Mononuclear cell (primary cell): ENCODE results near the gene DGCR6L. TPM values are rescaled to one million over a fixed set of nuclear protein-coding genes. Genes with fewer than 3 reads are reported as not detected.
"Not testable (repeated sequence)": the region's sequence is repeated elsewhere in the genome, so short reads cannot be mapped to it uniquely, and the experiment has no call there.

ENCODE experiments used
- H3K27me3 ChIP-seq: 2 replicates; pipeline ENCODE4 v1.6.0; 2011; ENCODE audit warnings: low read length, control low read depth; ENCODE audit not compliant: insufficient read depth
- H3K4me1 ChIP-seq: 2 replicates; pipeline ENCODE4 v1.5.1; 2011; ENCODE audit warnings: mild to moderate bottlenecking, low read length, control low read depth; ENCODE audit not compliant: insufficient read depth
- H3K4me3 ChIP-seq: 2 replicates; pipeline ENCODE4 v1.5.1; 2011; ENCODE audit warnings: mild to moderate bottlenecking, low read length, moderate library complexity
- H3K9me3 ChIP-seq: 2 replicates; pipeline ENCODE4 v1.5.1; 2011; ENCODE audit warnings: low read depth, mild to moderate bottlenecking, control low read depth, low read length
- total RNA-seq: library from RNA; depleted of rRNA; stranded (reverse); fragments of >200 nt; gene quantifications from one replicate; pipeline ENCODE4 v1.2.3, GENCODE V29; 2012

Gene DGCR6L
- total RNA-seq, 1 donor: 40.6 TPM

- not testable (repeated sequence) for H3K9me3 ChIP-seq, H3K27me3 ChIP-seq, H3K4me3 ChIP-seq
- H3K4me1 ChIP-seq: peaks cover 11% of the 10 kb centered on the region
These were observed 50.7 kb downstream of the DGCR6L start for GRCh38 chr22:20269201-20269600.

GRCh38 chr22:20268279-20269012, 51.4 kb downstream of the DGCR6L start, which contains the start of gene RTN4R:
Gene RTN4R, minus strand, starts transcription at chr22:20268318. Its CDS starts 226 bp downstream, at chr22:20268092.
- Histone ChIP-seq H3K27me3 (no peaks in the 10 kb centered on the region), H3K4me1 (peaks cover 11% of the 10 kb centered on the region), H3K4me3 (no peak within 1 kb of the TSS), H3K9me3 (no peaks in the 10 kb centered on the region)

- H3K9me3 ChIP-seq: no peaks in the 10 kb centered on the region
- H3K4me1 ChIP-seq: peaks cover 11% of the 10 kb centered on the region
- H3K27me3 ChIP-seq: no peaks in the 10 kb centered on the region
- H3K4me3 ChIP-seq: no peak overlapping the region
These were observed 52.2 kb downstream of the DGCR6L start for GRCh38 chr22:20267441-20268278.

- peaks cover 11% of the 10 kb centered on the region for H3K4me1 ChIP-seq
- not testable (repeated sequence) for H3K4me3 ChIP-seq, H3K9me3 ChIP-seq, H3K27me3 ChIP-seq
These were observed 53.0 kb downstream of the DGCR6L start for GRCh38 chr22:20266667-20267440.

- not testable (repeated sequence) for H3K9me3 ChIP-seq, H3K4me3 ChIP-seq, H3K27me3 ChIP-seq
- peaks cover 11% of the 10 kb centered on the region for H3K4me1 ChIP-seq
These were observed 53.8 kb downstream of the DGCR6L start for GRCh38 chr22:20265772-20266666.

- H3K4me3 ChIP-seq: no peak overlapping the region
- H3K4me1 ChIP-seq: peaks cover 11% of the 10 kb centered on the region
- H3K9me3 ChIP-seq: no peaks in the 10 kb centered on the region
- no peaks in the 10 kb centered on the region for H3K27me3 ChIP-seq
These were observed 55.0 kb downstream of the DGCR6L start for GRCh38 chr22:20264614-20265452.

Other genes with a start within 250 kb of the DGCR6L start
- 7.9 TPM for gene DGCR8, start 239.8 kb downstream of the DGCR6L start, total RNA-seq
- gene RANBP1, start 204.0 kb downstream of the DGCR6L start, total RNA-seq: 71.3 TPM
- 28.7 TPM for gene TRMT2A, start 202.8 kb downstream of the DGCR6L start, total RNA-seq
- 6.4 TPM for gene ZDHHC8, start 188.3 kb downstream of the DGCR6L start, total RNA-seq
- not detected for gene CCDC188, start 169.0 kb downstream of the DGCR6L start, total RNA-seq
- 0.21 TPM for gene RTN4R, start 51.7 kb downstream of the DGCR6L start, total RNA-seq
- gene ZNF74, start 74.1 kb upstream of the DGCR6L start, total RNA-seq: 1.2 TPM
- 1.6 TPM for gene SCARF2, start 117.8 kb upstream of the DGCR6L start, total RNA-seq
- gene KLHL22, start 175.7 kb upstream of the DGCR6L start, total RNA-seq: 23.6 TPM
- 93.5 TPM for gene MED15, start 187.6 kb upstream of the DGCR6L start, total RNA-seq